ENCODE measurements around the gene TOLLIP.

DNA sequence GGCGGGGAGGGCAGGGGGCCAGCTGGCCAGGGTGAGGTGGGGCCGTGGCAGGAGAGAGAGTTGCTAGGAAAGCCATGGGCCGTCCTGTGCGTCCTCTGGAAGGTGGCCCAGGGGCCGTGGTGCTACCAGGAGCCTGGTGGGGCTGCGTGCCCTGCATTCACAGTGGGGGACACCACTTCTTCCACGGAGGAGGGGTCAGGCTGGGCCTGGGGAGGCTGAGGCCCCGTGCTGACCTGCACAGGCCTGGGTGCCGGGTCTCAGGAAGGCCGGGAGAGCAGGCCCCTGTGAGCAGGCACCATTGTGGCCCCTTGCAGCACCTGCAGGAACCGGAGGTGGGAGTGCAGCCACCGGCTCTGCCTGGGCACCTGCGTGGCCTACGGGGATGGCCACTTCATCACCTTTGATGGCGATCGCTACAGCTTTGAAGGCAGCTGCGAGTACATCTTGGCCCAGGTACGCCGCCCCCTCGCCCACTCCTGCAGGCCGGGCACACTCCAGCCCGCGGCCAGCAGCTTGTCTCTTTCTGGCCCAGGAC, 74.6 kb downstream of the TOLLIP start:
- TF ChIP-seq ZFP3 (CRISPR knock-in tag; IDR thresholded peaks at IDR 0.05) = no peak
- TF ChIP-seq, protein P1, sequence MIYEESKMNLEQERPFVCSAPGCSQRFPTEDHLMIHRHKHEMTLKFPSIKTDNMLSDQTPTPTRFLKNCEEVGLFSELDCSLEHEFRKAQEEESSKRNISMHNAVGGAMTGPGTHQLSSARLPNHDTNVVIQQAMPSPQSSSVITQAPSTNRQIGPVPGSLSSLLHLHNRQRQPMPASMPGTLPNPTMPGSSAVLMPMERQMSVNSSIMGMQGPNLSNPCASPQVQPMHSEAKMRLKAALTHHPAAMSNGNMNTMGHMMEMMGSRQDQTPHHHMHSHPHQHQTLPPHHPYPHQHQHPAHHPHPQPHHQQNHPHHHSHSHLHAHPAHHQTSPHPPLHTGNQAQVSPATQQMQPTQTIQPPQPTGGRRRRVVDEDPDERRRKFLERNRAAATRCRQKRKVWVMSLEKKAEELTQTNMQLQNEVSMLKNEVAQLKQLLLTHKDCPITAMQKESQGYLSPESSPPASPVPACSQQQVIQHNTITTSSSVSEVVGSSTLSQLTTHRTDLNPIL (CRISPR knock-in tag; IDR thresholded peaks at IDR 0.05; ENCODE audit: low read depth) = no peak
- TF ChIP-seq, protein P2, sequence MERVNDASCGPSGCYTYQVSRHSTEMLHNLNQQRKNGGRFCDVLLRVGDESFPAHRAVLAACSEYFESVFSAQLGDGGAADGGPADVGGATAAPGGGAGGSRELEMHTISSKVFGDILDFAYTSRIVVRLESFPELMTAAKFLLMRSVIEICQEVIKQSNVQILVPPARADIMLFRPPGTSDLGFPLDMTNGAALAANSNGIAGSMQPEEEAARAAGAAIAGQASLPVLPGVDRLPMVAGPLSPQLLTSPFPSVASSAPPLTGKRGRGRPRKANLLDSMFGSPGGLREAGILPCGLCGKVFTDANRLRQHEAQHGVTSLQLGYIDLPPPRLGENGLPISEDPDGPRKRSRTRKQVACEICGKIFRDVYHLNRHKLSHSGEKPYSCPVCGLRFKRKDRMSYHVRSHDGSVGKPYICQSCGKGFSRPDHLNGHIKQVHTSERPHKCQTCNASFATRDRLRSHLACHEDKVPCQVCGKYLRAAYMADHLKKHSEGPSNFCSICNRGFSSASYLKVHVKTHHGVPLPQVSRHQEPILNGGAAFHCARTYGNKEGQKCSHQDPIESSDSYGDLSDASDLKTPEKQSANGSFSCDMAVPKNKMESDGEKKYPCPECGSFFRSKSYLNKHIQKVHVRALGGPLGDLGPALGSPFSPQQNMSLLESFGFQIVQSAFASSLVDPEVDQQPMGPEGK (CRISPR knock-in tag; IDR thresholded peaks at IDR 0.05; ENCODE audit: borderline replicate concordance) = no peak
- no peak for TF ChIP-seq ZNF565 (CRISPR knock-in tag; conservative IDR thresholded peaks at IDR 0.05; ENCODE audit: low read depth)
- TF ChIP-seq, protein P3, sequence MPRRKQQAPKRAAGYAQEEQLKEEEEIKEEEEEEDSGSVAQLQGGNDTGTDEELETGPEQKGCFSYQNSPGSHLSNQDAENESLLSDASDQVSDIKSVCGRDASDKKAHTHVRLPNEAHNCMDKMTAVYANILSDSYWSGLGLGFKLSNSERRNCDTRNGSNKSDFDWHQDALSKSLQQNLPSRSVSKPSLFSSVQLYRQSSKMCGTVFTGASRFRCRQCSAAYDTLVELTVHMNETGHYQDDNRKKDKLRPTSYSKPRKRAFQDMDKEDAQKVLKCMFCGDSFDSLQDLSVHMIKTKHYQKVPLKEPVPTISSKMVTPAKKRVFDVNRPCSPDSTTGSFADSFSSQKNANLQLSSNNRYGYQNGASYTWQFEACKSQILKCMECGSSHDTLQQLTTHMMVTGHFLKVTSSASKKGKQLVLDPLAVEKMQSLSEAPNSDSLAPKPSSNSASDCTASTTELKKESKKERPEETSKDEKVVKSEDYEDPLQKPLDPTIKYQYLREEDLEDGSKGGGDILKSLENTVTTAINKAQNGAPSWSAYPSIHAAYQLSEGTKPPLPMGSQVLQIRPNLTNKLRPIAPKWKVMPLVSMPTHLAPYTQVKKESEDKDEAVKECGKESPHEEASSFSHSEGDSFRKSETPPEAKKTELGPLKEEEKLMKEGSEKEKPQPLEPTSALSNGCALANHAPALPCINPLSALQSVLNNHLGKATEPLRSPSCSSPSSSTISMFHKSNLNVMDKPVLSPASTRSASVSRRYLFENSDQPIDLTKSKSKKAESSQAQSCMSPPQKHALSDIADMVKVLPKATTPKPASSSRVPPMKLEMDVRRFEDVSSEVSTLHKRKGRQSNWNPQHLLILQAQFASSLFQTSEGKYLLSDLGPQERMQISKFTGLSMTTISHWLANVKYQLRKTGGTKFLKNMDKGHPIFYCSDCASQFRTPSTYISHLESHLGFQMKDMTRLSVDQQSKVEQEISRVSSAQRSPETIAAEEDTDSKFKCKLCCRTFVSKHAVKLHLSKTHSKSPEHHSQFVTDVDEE (CRISPR knock-in tag; IDR thresholded peaks at IDR 0.05) = no peak
- no peak for TF ChIP-seq ZFP30 (CRISPR knock-in tag; IDR thresholded peaks at IDR 0.05)
